Urinary bladder (tissue), 4 donors: Measurements from ENCODE around the gene FIGNL2. TPM values are rescaled to one million over a fixed set of nuclear protein-coding genes. Genes with fewer than 3 reads are reported as not detected.
"Not testable (repeated sequence)": the region's sequence is repeated elsewhere in the genome, so short reads cannot be mapped to it uniquely, and the experiment has no call there.

Source experiments
- DNase-seq: peaks from one replicate; pipeline ENCODE4 v3.0.0-alpha.2; 2015; ENCODE audit errors: extremely low spot score
- H3K27ac ChIP-seq: one replicate; pipeline ENCODE4 v1.5.1; 2013; ENCODE audit warnings: low read depth, mild to moderate bottlenecking, moderate library complexity
- H3K36me3 ChIP-seq: one replicate; pipeline ENCODE4 v1.6.1; 2013; ENCODE audit warnings: mild to moderate bottlenecking, moderate library complexity; ENCODE audit not compliant: insufficient read depth
- H3K4me1 ChIP-seq: one replicate; pipeline ENCODE4 v1.6.1; 2013; ENCODE audit warnings: mild to moderate bottlenecking, moderate library complexity; ENCODE audit not compliant: insufficient read depth
- H3K4me3 ChIP-seq: one replicate; pipeline ENCODE4 v1.5.1; 2013; ENCODE audit warnings: low read depth, low read length
- WGBS: extraction: QIAGEN DNeasy Blood & Tissue Kit; methylation state at CpG from one replicate; pipeline ENCODE4 v1.1.7; 2013; 5-methylcytosine and 5-hydroxymethylcytosine counted together
- polyA plus RNA-seq: library from polyadenylated mRNA; stranded (reverse); fragments of 200-250 nt; gene quantifications from one replicate; pipeline ENCODE4 v1.2.3, GENCODE V29; 2013
- total RNA-seq: library from RNA; depleted of rRNA; stranded (reverse); fragments of >200 nt; gene quantifications from one replicate; pipeline ENCODE4 v1.2.3, GENCODE V29; 2014
- donor health status: healthy with polysubstance abuse.
- donor health status: healthy.

Gene FIGNL2
- total and polyA plus RNA-seq, 2 donors = 0.33 to 0.53 TPM

GRCh38 chr12:51817027-51817953 lies 31.2 kb downstream of the FIGNL2 start:
- no peaks in the 10 kb centered on the region for H3K36me3 ChIP-seq
- no peak overlapping the region for H3K27ac ChIP-seq
- peak; percentile 28 for DNase-seq
- 79% methylated on average over 10 of the region's 10 CpGs for WGBS
- H3K4me3 ChIP-seq = no peak overlapping the region
- no peaks in the 10 kb centered on the region for H3K4me1 ChIP-seq

GRCh38 chr12:51815571-51815970 lies 32.9 kb downstream of the FIGNL2 start:
- WGBS = 87% methylated on average over 6 of the region's 6 CpGs
- DNase-seq = no peak
- Histone ChIP-seq H3K36me3 (no peaks in the 10 kb centered on the region), H3K4me1 (no peaks in the 10 kb centered on the region), H3K4me3 (no peak overlapping the region), H3K27ac (no peak overlapping the region)

- Histone ChIP-seq H3K27ac (peak overlapping the region; percentile 54), H3K4me3 (peak overlapping the region; percentile 58), H3K36me3 (no peaks in the 10 kb centered on the region), H3K4me1 (no peaks in the 10 kb centered on the region)
- WGBS = 3% methylated on average over 100 of the region's 100 CpGs
- DNase-seq = no peak
Measured at GRCh38 chr12:51814311-51815088, 34.0 kb downstream of the FIGNL2 start.

GRCh38 chr12:51813931-51814310 lies 34.6 kb downstream of the FIGNL2 start:
- WGBS = 11% methylated on average over 34 of the region's 34 CpGs
- no peak for DNase-seq
- Histone ChIP-seq H3K27ac (no peak overlapping the region), H3K4me1 (no peaks in the 10 kb centered on the region), H3K4me3 (peak overlapping the region; percentile 58), H3K36me3 (no peaks in the 10 kb centered on the region)

- WGBS = 86% methylated on average over 13 of the region's 13 CpGs
- H3K4me3 ChIP-seq = no peak overlapping the region
Measured at GRCh38 chr12:51812871-51813270, 35.6 kb downstream of the FIGNL2 start.

GRCh38 chr12:51811203-51812202 lies 37.0 kb downstream of the FIGNL2 start:
- WGBS = 76% methylated on average over 13 of the region's 13 CpGs
- no peak for DNase-seq

More at GRCh38 chr12:51812871-51813270, 35.6 kb downstream of the FIGNL2 start:
- no peak for DNase-seq
- no peaks in the 10 kb centered on the region for H3K4me1 ChIP-seq
- H3K27ac ChIP-seq = no peak overlapping the region
- no peaks in the 10 kb centered on the region for H3K36me3 ChIP-seq

GRCh38 chr12:51809193-51809592 lies 39.3 kb downstream of the FIGNL2 start:
- Histone ChIP-seq H3K27ac (no peak overlapping the region), H3K36me3 (no peaks in the 10 kb centered on the region), H3K4me3 (no peak overlapping the region), H3K4me1 (no peaks in the 10 kb centered on the region)
- WGBS = 66% methylated on average over 3 of the region's 3 CpGs
- DNase-seq = no peak

More at GRCh38 chr12:51811203-51812202, 37.0 kb downstream of the FIGNL2 start:
- H3K4me3 ChIP-seq = no peak overlapping the region
- no peak overlapping the region for H3K27ac ChIP-seq
- no peaks in the 10 kb centered on the region for H3K4me1 ChIP-seq
- H3K36me3 ChIP-seq = no peaks in the 10 kb centered on the region

GRCh38 chr12:51806896-51807295 lies 41.6 kb downstream of the FIGNL2 start:
- WGBS = 90% methylated on average over 16 of the region's 16 CpGs
- H3K36me3 ChIP-seq = no peaks in the 10 kb centered on the region
- no peak overlapping the region for H3K4me3 ChIP-seq
- H3K27ac ChIP-seq = no peak overlapping the region
- DNase-seq = no peak
- H3K4me1 ChIP-seq = no peaks in the 10 kb centered on the region

- Histone ChIP-seq H3K4me3 (no peak overlapping the region), H3K4me1 (no peaks in the 10 kb centered on the region), H3K36me3 (no peaks in the 10 kb centered on the region), H3K27ac (no peak overlapping the region)
- 97% methylated on average over 1 of the region's 1 CpG for WGBS
- DNase-seq = no peak
Measured at GRCh38 chr12:51801027-51801426, 47.5 kb downstream of the FIGNL2 start.

- H3K27ac ChIP-seq = no peak overlapping the region
- no peak for DNase-seq
- H3K4me1 ChIP-seq = no peaks in the 10 kb centered on the region
- no peak overlapping the region for H3K4me3 ChIP-seq
- no peaks in the 10 kb centered on the region for H3K36me3 ChIP-seq
- 100% methylated on average over 1 of the region's 1 CpG for WGBS
Measured at GRCh38 chr12:51798501-51798900, 50.0 kb downstream of the FIGNL2 start.

- 80% methylated on average over 4 of the region's 4 CpGs for WGBS
Measured at GRCh38 chr12:51798051-51798450, 50.5 kb downstream of the FIGNL2 start.

GRCh38 chr12:51797301-51797700 lies 51.2 kb downstream of the FIGNL2 start:
- H3K4me3 ChIP-seq = no peak overlapping the region
- no peak for DNase-seq
- WGBS = 90% methylated on average over 6 of the region's 6 CpGs

More at GRCh38 chr12:51798051-51798450, 50.5 kb downstream of the FIGNL2 start:
- not testable (repeated sequence) for H3K36me3 ChIP-seq, H3K27ac ChIP-seq, DNase-seq, H3K4me3 ChIP-seq, H3K4me1 ChIP-seq

GRCh38 chr12:51793201-51793600 lies 55.3 kb downstream of the FIGNL2 start:
- H3K4me1 ChIP-seq = no peaks in the 10 kb centered on the region

More at GRCh38 chr12:51797301-51797700, 51.2 kb downstream of the FIGNL2 start:
- no peaks in the 10 kb centered on the region for H3K36me3 ChIP-seq
- H3K4me1 ChIP-seq = no peaks in the 10 kb centered on the region
- no peak overlapping the region for H3K27ac ChIP-seq

More at GRCh38 chr12:51793201-51793600, 55.3 kb downstream of the FIGNL2 start:
- WGBS = 100% methylated on average over 1 of the region's 1 CpG
- H3K4me3 ChIP-seq = no peak overlapping the region
- no peak for DNase-seq
- no peak overlapping the region for H3K27ac ChIP-seq
- H3K36me3 ChIP-seq = no peaks in the 10 kb centered on the region
